Prostate gland (tissue), 2 donors: ENCODE results near the gene EEF1A2.

ENCODE experiments used
- POLR2A ChIP-seq: fragments of 450-650 bp; IDR thresholded peaks from one replicate; pipeline ENCODE4 v1.6.1; 2016; ENCODE audit warnings: antibody characterized with exemption, mild to moderate bottlenecking
- TF ChIP-seq, protein P1 (sequence below), 4 experiments: fragments of 200-600 bp in 2 of 4; fragments of 450-650 bp in 2 of 4; sonication (generic) in 2 of 4; IDR thresholded peaks; 1 replicate in 3 of 4; 2 replicates in 1 of 4; pipeline ENCODE4 v1.5.1; 2016 to 2019; ENCODE audit warnings: antibody characterized with exemption in 4 of 4, mild to moderate bottlenecking in 2 of 4, moderate library complexity in 2 of 4

DNA sequence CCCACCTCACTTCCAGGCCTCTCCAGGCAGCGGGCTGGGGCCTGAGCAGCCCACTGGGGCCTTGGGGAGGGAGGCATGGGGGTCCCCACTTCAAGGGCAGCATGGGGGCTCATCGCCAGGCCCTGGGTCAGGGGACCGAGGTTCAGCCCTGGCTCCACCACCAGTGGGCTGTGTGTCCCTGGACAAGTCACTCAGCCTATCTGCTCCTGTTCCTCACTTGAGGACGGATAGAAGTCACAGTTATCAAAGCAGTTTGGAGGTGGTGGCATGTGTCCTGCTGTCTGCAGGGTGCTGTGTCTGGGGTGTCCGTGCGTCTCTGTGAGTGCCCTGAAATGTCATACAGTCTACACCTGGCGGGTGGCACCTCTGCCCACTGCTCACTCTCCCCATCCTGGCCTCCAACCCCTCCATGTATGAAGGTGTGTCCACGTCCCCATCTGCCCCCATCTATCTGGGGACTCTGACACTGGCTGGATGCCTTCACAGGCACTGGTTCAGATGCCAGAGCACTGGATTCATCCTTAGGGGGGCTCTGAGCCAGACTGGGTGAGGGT, 3.6 kb downstream of the EEF1A2 start:
- TF ChIP-seq, protein P1, sequence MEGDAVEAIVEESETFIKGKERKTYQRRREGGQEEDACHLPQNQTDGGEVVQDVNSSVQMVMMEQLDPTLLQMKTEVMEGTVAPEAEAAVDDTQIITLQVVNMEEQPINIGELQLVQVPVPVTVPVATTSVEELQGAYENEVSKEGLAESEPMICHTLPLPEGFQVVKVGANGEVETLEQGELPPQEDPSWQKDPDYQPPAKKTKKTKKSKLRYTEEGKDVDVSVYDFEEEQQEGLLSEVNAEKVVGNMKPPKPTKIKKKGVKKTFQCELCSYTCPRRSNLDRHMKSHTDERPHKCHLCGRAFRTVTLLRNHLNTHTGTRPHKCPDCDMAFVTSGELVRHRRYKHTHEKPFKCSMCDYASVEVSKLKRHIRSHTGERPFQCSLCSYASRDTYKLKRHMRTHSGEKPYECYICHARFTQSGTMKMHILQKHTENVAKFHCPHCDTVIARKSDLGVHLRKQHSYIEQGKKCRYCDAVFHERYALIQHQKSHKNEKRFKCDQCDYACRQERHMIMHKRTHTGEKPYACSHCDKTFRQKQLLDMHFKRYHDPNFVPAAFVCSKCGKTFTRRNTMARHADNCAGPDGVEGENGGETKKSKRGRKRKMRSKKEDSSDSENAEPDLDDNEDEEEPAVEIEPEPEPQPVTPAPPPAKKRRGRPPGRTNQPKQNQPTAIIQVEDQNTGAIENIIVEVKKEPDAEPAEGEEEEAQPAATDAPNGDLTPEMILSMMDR (IDR thresholded peaks at IDR 0.05): no peak
- TF ChIP-seq POLR2A: no peak
